Osteocyte (in vitro differentiated cells): ENCODE measurements around the gene HNRNPR. TPM values are rescaled to one million over a fixed set of nuclear protein-coding genes. Genes with fewer than 3 reads are reported as not detected.

Source experiments
- DNase-seq: peaks from one replicate; pipeline ENCODE4 v3.0.0; 2021; ENCODE audit warnings: mixed read lengths; ENCODE audit not compliant: unreplicated experiment; ENCODE audit errors: extremely low spot score
- H3K27ac Mint-ChIP-seq: one replicate; pipeline ENCODE4 v1.8.0; 2021; ENCODE audit warnings: mild to moderate bottlenecking, mixed read lengths; ENCODE audit not compliant: unreplicated experiment
- H3K27me3 Mint-ChIP-seq: one replicate; pipeline ENCODE4 v1.8.0; 2021; ENCODE audit warnings: mixed read lengths; ENCODE audit not compliant: unreplicated experiment
- H3K36me3 Mint-ChIP-seq: one replicate; pipeline ENCODE4 v1.8.0; 2021; ENCODE audit warnings: mixed read lengths; ENCODE audit not compliant: unreplicated experiment
- H3K4me1 Mint-ChIP-seq: one replicate; pipeline ENCODE4 v1.8.0; 2021; ENCODE audit warnings: mixed read lengths; ENCODE audit not compliant: unreplicated experiment
- H3K4me3 Mint-ChIP-seq: one replicate; pipeline ENCODE4 v1.8.0; 2021; ENCODE audit warnings: mild to moderate bottlenecking, moderate library complexity, mixed read lengths; ENCODE audit not compliant: unreplicated experiment
- H3K9me3 Mint-ChIP-seq: one replicate; pipeline ENCODE4 v1.8.0; 2021; ENCODE audit warnings: mixed read lengths; ENCODE audit not compliant: unreplicated experiment
- CTCF ChIP-seq: fragments of 200-600 bp; sonication (generic); IDR thresholded peaks from 2 replicates; pipeline ENCODE4 v1.5.0; 2021; ENCODE audit warnings: antibody characterized with exemption, mild to moderate bottlenecking, moderate library complexity
- long read RNA-seq: library from polyadenylated mRNA; unstranded; transcript quantifications from one replicate; pipeline ENCODE4 v2.0.0, GENCODE V29; 2021
- total RNA-seq: library from RNA; stranded (reverse); gene quantifications from 2 replicates; pipeline ENCODE4 v1.2.1, GENCODE V29; 2021

HNRNPR gene
- 140 and 151 TPM in 2 replicates for total RNA-seq
- long read RNA-seq, full-length matches to known transcripts, result 173 of 660 reads
- long read RNA-seq, partial matches to known transcripts, result 214 of 660 reads
- long read RNA-seq, other reads (novel, unspliced or antisense), result 273 of 660 reads

- peak; percentile 100 for DNase-seq
- Mint-ChIP-seq H3K27me3 (no peaks in the 10 kb centered on the region), H3K36me3 (peaks cover 2% of the 10 kb centered on the region), H3K9me3 (no peaks in the 10 kb centered on the region), H3K4me1 (peaks cover 41% of the 10 kb centered on the region), H3K27ac (peak within 1 kb of the TSS; percentile 97), H3K4me3 (peak within 1 kb of the TSS; percentile 88)
- no peak for TF ChIP-seq CTCF
These were observed at the start of gene HNRNPR for GRCh38 chr1:23344111-23344986. TSS of gene HNRNPR (minus strand) at chr1:23344284. CDS start at chr1:23341008, 3,276 bp downstream.

DNA sequence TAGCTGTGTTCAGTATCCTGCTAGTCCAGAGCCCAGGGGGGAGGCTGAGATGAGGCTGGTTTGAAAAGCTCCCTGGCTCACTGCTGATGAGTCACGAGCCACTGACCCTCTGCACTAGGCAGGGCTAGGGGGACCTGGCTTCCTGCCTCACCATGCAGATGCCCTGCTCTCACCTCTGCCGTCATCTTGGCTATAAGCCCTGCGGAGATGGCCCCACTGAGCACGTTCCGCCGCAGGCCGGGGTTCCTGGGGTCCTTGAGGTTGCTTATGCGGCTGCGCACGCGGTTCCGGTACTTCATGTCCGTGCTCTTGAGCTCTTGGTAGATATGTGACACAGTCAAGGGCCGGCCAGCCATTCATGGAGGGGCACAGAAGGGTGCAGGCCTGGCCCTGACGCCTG, 49.6 kb upstream of the HNRNPR start:
- no peak for TF ChIP-seq CTCF
- no peaks in the 10 kb centered on the region for H3K9me3 Mint-ChIP-seq
- peak overlapping the region; percentile 91 for H3K27ac Mint-ChIP-seq
- DNase-seq, result no peak
- H3K4me1 Mint-ChIP-seq, result peaks cover 24% of the 10 kb centered on the region
- H3K27me3 Mint-ChIP-seq, result no peaks in the 10 kb centered on the region
- H3K4me3 Mint-ChIP-seq, result no peak overlapping the region
- peaks cover 2% of the 10 kb centered on the region for H3K36me3 Mint-ChIP-seq

- Mint-ChIP-seq H3K27ac (no peak overlapping the region), H3K4me3 (no peak overlapping the region), H3K9me3 (no peaks in the 10 kb centered on the region), H3K27me3 (no peaks in the 10 kb centered on the region), H3K36me3 (peaks cover 2% of the 10 kb centered on the region), H3K4me1 (peaks cover 24% of the 10 kb centered on the region)
- DNase-seq, result no peak
- TF ChIP-seq CTCF, result no peak
These were observed 48.2 kb upstream of the HNRNPR start for GRCh38 chr1:23392125-23392855.

DNA sequence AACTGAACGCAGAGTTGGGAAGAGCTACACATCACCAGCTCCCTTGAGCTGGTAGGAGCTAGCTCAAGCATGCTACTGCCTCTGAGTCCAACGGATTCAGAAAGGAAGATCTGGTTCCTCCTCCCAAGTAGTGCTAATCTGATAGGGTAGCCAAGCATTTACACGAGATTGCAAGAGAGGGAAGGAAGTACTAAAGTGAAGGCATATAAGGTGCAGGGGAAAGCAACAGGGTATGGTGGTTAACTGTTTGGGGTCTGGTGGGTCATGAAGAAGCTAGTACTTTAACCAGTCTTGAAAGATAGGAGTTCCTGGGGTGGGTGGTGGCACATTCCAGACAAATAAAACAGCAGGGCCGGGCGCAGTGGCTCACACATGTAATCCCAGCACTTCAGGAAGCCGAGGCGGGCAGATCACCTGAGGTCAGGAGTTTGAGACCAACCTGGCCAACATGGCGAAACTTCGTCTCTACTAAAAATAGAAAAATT, 45.8 kb upstream of the HNRNPR start:
- TF ChIP-seq CTCF, result no peak
- H3K4me3 Mint-ChIP-seq, result no peak overlapping the region
- peaks cover 20% of the 10 kb centered on the region for H3K4me1 Mint-ChIP-seq
- no peaks in the 10 kb centered on the region for H3K36me3 Mint-ChIP-seq
- no peak for DNase-seq
- no peaks in the 10 kb centered on the region for H3K9me3 Mint-ChIP-seq
- H3K27me3 Mint-ChIP-seq, result no peaks in the 10 kb centered on the region
- no peak overlapping the region for H3K27ac Mint-ChIP-seq

DNA sequence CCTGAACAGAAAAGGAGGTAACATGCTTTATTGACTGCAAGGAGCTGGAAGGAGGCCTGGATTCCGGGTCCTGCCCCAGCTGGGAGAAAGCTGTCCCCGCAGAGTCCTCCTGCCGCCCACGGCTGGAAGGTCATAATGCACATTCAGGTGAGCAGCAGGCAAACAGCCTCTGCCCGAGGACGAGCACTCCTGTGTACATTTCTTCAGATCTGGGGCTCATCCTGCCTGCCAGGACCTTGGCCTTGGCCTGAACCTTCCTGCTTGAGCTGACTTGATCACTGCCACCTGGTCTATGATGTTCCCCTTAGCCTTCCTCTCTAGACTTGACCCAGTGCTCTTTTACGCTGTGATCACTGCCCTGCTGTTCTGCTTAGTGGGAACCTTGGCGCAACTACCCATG, 43.4 kb upstream of the HNRNPR start:
- Mint-ChIP-seq H3K27me3 (no peaks in the 10 kb centered on the region), H3K4me3 (no peak overlapping the region), H3K4me1 (peaks cover 22% of the 10 kb centered on the region), H3K9me3 (no peaks in the 10 kb centered on the region), H3K27ac (no peak overlapping the region), H3K36me3 (no peaks in the 10 kb centered on the region)
- no peak for TF ChIP-seq CTCF
- no peak for DNase-seq
